Measurements from ENCODE around the gene UBLCP1.

UBLCP1 gene

DNA sequence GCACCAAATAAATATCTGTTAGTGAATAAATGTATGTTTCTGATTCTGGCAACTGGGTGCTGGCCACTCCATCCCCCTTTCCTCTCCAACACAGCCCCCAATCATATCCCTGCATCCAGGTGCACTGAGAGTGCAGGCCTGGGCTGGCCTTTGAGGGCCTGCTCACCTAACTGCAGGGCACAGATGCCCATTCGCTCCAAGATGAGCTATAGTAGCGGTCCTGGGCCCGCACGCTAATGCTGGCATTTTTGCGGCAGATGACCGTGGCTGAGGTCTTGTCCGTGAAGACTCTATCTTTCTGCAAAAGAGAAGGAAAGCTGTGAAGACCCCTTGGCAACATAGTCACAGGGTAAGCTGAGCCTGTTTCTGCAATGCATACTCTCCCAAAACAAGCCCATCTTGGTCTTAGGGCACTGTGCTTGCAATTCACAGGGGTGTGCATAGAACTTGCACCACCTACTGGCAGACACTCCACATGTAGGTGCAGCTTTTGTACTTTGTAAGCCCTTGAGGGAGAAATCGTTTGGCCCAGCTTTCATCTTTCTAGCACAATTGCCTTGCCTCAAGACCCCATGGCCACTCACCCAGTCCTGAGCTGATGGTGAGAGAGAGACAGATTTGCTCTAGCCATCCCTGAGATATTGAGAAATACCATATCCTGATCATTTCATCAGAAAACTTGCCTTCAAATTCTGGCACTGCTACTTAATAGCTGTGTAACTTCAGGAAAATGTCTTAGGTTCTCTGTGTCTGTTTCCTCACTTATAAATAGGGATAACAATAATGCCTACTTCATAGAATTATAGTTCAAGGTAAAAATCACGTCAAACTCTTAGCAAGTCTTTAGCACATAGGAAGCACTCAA is 53.7 kb downstream of the UBLCP1 start:
- Histone ChIP-seq H3K9me3 (replicated peaks in 1 of 11) (no peaks in the 10 kb centered on the region), H3K4me3 (no peak overlapping the region), H3K36me3 (no peaks in the 10 kb centered on the region), H3K27ac (no peak overlapping the region), H3K4me1 (no peaks in the 10 kb centered on the region), H3K9ac (no peak overlapping the region), H3K27me3 (no peaks in the 10 kb centered on the region), H3K4me2 (no peak overlapping the region), H4K20me1 (0 out of 22 replicates have a peak, but pooled peaks cover 0 to 5% (median 0%) of the 10 kb centered on the region in 11 experiments)
- TF ChIP-seq Cebpa-rat (IDR thresholded peaks at IDR 0.05) = no peak

DNA sequence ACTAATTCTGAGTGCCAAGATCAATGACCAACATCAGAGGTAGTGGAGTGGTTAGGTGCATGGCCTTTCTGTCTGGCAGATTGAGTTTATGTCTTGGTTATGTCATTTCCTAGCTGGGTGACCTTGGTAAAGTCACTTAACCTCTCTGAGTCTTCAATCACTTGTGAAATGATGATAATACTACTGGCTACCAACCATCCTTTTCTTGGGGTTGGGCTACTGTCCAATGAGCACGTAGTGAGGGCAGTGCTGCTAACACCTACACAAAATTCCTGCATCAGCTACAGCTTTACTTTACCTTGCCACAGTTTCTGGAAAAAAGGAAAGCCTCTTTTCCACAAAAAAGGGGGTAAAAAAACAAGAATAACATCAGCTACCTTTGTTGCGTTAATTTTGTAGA is 54.8 kb downstream of the UBLCP1 start:
- no peak for TF ChIP-seq Cebpa-rat (IDR thresholded peaks at IDR 0.05)
- H3K9me3 ChIP-seq (replicated peaks in 1 of 11) = 0 out of 22 replicates have a peak, but pooled peaks cover 0 to 3% (median 0%) of the 10 kb centered on the region in 11 experiments
- no peaks in the 10 kb centered on the region for H3K4me1 ChIP-seq
- no peaks in the 10 kb centered on the region for H3K36me3 ChIP-seq
- no peak overlapping the region for H3K4me3 ChIP-seq
- no peak overlapping the region for H3K9ac ChIP-seq
- H3K4me2 ChIP-seq = no peak overlapping the region
- H3K27ac ChIP-seq = no peak overlapping the region
- H3K27me3 ChIP-seq = no peaks in the 10 kb centered on the region
- H4K20me1 ChIP-seq = 0 out of 22 replicates have a peak, but pooled peaks cover 0 to 5% (median 0%) of the 10 kb centered on the region in 11 experiments

DNA sequence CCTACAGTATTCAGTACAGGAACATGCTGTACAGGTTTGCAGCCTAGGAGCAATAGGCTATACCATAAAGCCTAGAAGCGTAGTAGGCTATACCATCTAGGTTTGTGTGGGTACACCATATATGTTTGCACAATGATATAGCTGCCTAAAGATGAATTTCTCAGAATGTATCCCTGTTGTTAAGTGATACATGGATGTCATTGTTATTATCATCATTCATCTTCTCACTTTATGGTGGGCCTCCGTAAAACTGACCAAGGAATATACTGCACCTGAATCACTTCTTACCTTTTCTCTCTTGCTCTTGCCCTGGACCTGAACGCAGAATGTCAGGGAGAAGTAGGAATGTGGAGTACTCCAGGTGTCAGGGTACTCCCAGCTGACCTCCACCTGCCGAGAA is 55.4 kb downstream of the UBLCP1 start:
- 0 out of 22 replicates have a peak, but pooled peaks cover 0 to 5% (median 0%) of the 10 kb centered on the region in 11 experiments for H4K20me1 ChIP-seq
- H3K4me1 ChIP-seq = no peaks in the 10 kb centered on the region
- no peak for TF ChIP-seq Cebpa-rat (IDR thresholded peaks at IDR 0.05)
- H3K27ac ChIP-seq = no peak overlapping the region
- peaks cover 0 to 8% (median 0%) of the 10 kb centered on the region in 11 experiments; a peak in 1 of 22 replicates for H3K9me3 ChIP-seq (replicated peaks in 1 of 11)
- no peak overlapping the region for H3K9ac ChIP-seq
- H3K27me3 ChIP-seq = no peaks in the 10 kb centered on the region
- H3K4me2 ChIP-seq = no peak overlapping the region
- H3K4me3 ChIP-seq = no peak overlapping the region
- no peaks in the 10 kb centered on the region for H3K36me3 ChIP-seq

DNA sequence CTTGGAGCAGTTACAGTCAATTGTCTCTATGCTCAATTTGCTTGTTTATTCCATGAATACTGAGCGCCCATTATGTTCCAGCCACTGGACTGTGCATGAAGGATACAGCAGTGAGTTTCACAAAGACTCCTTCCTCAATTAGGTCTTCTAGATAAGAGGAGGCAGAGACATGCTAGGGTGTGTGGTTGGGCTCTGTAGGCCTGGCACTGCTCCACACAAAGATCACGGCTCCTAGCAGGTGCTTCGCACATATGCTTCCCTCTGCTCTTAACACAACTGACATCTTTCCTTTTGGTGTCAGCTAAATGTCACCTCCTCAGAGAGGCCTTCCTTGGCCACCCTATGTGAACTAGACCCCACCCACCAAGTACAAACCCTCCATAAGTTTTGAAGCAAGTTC is 56.3 kb downstream of the UBLCP1 start:
- H3K4me1 ChIP-seq = no peaks in the 10 kb centered on the region
- no peak overlapping the region for H3K27ac ChIP-seq
- no peak overlapping the region for H3K4me2 ChIP-seq
- H3K9me3 ChIP-seq (replicated peaks in 1 of 11) = peaks cover 0 to 8% (median 0%) of the 10 kb centered on the region in 11 experiments; a peak in 1 of 22 replicates
- no peaks in the 10 kb centered on the region for H3K27me3 ChIP-seq
- no peak for TF ChIP-seq Cebpa-rat (IDR thresholded peaks at IDR 0.05)
- no peak overlapping the region for H3K4me3 ChIP-seq
- H3K36me3 ChIP-seq = no peaks in the 10 kb centered on the region
- H4K20me1 ChIP-seq = 0 out of 22 replicates have a peak, but pooled peaks cover 0 to 5% (median 0%) of the 10 kb centered on the region in 11 experiments
- H3K9ac ChIP-seq = no peak overlapping the region

DNA sequence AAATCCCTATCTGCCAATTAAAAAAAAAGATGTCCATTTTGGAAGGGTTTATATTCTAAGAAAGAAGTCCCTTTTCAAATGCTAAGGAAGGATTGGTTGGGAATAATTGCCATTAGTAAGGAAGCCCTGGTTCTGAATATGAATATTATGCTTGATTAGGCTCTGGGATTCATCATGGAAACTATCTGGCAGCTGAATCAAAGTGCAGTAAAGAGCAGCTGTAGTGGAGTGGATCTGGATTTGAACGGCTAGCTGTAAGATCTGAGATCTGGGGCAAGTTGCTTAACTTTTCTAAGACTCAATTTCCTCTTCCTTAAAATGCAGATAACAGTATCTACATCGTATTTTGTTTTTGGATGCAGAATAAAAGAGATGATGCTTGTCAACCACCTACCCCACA is 56.7 kb downstream of the UBLCP1 start:
- Histone ChIP-seq H3K4me2 (no peak overlapping the region), H3K4me1 (no peaks in the 10 kb centered on the region), H3K27me3 (no peaks in the 10 kb centered on the region), H3K9ac (no peak overlapping the region), H3K36me3 (no peaks in the 10 kb centered on the region), H3K27ac (no peak overlapping the region), H3K4me3 (no peak overlapping the region), H3K9me3 (replicated peaks in 1 of 11) (peaks cover 0 to 8% (median 0%) of the 10 kb centered on the region in 11 experiments; a peak in 1 of 22 replicates), H4K20me1 (0 out of 22 replicates have a peak, but pooled peaks cover 0 to 5% (median 0%) of the 10 kb centered on the region in 11 experiments)
- TF ChIP-seq Cebpa-rat (IDR thresholded peaks at IDR 0.05) = no peak

DNA sequence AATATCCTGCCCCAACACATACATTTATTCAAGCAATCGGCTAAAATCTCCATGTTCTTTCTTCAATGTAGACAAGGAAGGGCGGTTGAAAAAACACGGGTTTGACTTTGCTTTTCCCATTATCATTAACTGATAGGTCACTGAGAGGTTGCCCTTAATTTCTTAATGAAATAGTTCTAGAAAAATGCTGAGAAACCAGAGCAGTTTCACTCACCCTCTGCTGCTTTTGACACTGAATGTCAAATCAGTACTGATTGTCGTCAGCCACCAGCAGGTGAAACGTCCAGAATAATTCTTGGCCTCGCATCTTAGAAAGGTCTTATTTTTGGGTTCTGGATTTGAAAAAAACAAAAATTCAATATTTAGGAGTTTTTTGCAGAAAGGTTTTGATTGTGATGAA is 59.1 kb downstream of the UBLCP1 start:
- Histone ChIP-seq H3K9me3 (replicated peaks in 1 of 11) (peaks cover 0 to 8% (median 0%) of the 10 kb centered on the region in 11 experiments; a peak in 1 of 22 replicates), H4K20me1 (no peaks in the 10 kb centered on the region), H3K9ac (no peak overlapping the region), H3K4me2 (no peak overlapping the region), H3K27me3 (no peaks in the 10 kb centered on the region), H3K4me1 (no peaks in the 10 kb centered on the region), H3K4me3 (no peak overlapping the region), H3K27ac (no peak overlapping the region), H3K36me3 (no peaks in the 10 kb centered on the region)
- TF ChIP-seq Cebpa-rat (IDR thresholded peaks at IDR 0.05) = no peak

- no peaks in the 10 kb centered on the region for H4K20me1 ChIP-seq
- H3K36me3 ChIP-seq = no peaks in the 10 kb centered on the region
- H3K27me3 ChIP-seq = no peaks in the 10 kb centered on the region
- H3K4me3 ChIP-seq = no peak overlapping the region
- H3K4me1 ChIP-seq = no peaks in the 10 kb centered on the region
- TF ChIP-seq Cebpa-rat (IDR thresholded peaks at IDR 0.05) = no peak
- H3K4me2 ChIP-seq = no peak overlapping the region
- H3K9ac ChIP-seq = no peak overlapping the region
- peaks cover 0 to 8% (median 0%) of the 10 kb centered on the region in 11 experiments; a peak in 1 of 22 replicates for H3K9me3 ChIP-seq (replicated peaks in 1 of 11)
- H3K27ac ChIP-seq = no peak overlapping the region
Measured at GRCh38 chr5:159324102-159324755, 61.1 kb downstream of the UBLCP1 start.

DNA sequence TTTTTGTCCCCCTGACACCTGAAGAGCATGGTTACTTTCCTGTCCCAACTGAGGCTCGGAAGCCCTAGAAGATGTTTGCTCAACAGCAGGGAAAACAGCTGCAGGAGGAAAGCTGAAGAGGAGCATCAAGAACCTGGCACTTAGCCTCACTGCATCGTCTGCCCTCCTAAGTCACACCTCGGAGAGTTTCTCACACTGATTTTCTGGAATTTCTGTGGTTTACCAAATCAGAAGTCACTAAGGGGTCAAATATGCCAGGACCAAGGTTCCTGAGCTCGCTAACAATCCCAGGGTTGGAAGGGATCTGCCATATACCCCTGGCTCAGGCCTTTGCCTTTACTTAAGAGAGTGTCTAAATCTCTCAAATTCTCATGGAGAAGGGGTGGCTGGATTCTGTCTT is 61.9 kb downstream of the UBLCP1 start:
- Histone ChIP-seq H3K4me2 (no peak overlapping the region), H3K9me3 (replicated peaks in 1 of 11) (peaks cover 0 to 8% (median 0%) of the 10 kb centered on the region in 11 experiments; a peak in 1 of 22 replicates), H3K9ac (no peak overlapping the region), H3K27ac (no peak overlapping the region), H3K36me3 (no peaks in the 10 kb centered on the region), H3K4me1 (peaks cover 0 to 3% (median under 1%) of the 10 kb centered on the region in 10 experiments; a peak in 14 of 20 replicates), H4K20me1 (no peaks in the 10 kb centered on the region), H3K4me3 (no peak overlapping the region), H3K27me3 (no peaks in the 10 kb centered on the region)
- no peak for TF ChIP-seq Cebpa-rat (IDR thresholded peaks at IDR 0.05)

- no peak for TF ChIP-seq Cebpa-rat (IDR thresholded peaks at IDR 0.05)
- peaks cover 0 to 6% (median 0%) of the 10 kb centered on the region in 11 experiments; a peak in 1 of 22 replicates for H4K20me1 ChIP-seq
- H3K9me3 ChIP-seq (replicated peaks in 1 of 11) = no peaks in the 10 kb centered on the region
- no peaks in the 10 kb centered on the region for H3K27me3 ChIP-seq
- H3K27ac ChIP-seq = peak within 1 kb of the TSS in 9 of 11 experiments; percentile 65 to 77 (median 74); a peak in 14 of 22 replicates
- peak within 1 kb of the TSS in 9 of 11 experiments; percentile 55 to 82 (median 68); a peak in 18 of 22 replicates for H3K9ac ChIP-seq
- peak within 1 kb of the TSS; percentile 71 to 96 (median 85) for H3K4me2 ChIP-seq
- H3K4me3 ChIP-seq = peak within 1 kb of the TSS; percentile 45 to 66 (median 55)
- H3K4me1 ChIP-seq = peaks cover 36 to 50% (median 43%) of the 10 kb centered on the region in 10 experiments
- H3K36me3 ChIP-seq = no peaks in the 10 kb centered on the region
Measured at GRCh38 chr5:159330131-159330800, 67.2 kb downstream of the UBLCP1 start, which contains the start of gene IL12B. IL12B (minus strand) TSS chr5:159330487; CDS start chr5:159326782, 3,705 bp downstream.
